ENCODE measurements around the gene ARHGAP28. TPM values are rescaled to one million over a fixed set of nuclear protein-coding genes. Genes with fewer than 3 reads are reported as not detected.
A peak's percentile ranks its signal among the peaks of the same experiment; 100 is the strongest.

The ARHGAP28 gene
- total RNA-seq, 1 experiment from 2014 or later = 0.27 TPM

DNA sequence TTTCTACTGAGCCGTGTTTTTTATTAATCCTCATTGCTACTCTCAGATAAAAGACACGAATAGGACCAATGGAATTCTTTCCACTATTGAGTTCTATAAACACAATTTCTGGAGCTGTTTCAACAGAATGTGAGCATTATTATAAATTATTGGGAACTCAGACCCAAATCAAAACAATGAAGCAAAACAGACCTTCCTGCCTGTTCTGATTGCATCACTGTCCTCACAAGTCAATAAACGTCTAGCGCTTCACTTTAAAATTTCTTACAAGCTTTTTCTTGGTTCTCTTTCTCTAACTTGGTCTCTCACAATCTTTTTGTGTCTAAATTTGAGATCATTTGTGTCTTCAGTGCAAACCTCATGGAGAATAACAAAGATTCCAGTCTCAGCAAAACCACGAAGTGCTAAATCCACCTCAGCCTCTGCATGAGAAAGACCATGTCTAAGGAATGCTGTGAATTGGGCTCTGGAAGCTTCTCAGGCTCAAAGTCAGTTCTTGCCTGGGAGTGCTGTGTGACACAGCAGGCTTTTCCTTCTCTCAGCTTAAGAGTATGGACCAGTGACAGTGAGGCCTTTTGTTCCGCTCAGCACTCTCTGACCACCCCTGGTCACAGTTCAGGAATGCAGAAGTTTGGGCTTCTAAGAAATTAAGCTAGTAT is 22.8 kb downstream of the ARHGAP28 start:
- in situ Hi-C loops (cut with HindIII; ENCODE audit: low pct_unique_long_range_greater_than_20kb, low sequenced_read_pairs) = no loop called here
- no peak for DNase-seq (ENCODE audit: low read depth)

DNA sequence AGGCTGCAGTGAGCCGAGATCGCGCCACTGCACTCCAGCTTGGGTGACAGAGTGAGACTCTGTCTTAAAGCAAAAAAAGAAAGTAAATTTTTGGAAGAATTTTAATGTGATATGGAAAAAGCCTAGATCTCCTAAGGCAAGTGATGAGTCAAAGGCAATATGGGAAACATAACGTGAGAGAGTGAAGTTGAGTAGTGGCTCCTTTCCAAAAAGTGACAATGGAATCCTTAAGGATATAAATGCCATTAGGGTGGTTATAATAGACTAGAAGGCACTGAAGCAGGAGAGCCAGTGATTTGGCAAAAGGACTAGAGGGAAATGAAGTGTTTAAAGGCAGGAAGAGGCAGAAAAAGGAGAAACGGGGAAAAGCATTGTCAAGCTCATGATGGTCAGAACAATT is 25.6 kb downstream of the ARHGAP28 start:
- no peak for DNase-seq (ENCODE audit: low read depth)
- in situ Hi-C loops (cut with HindIII; ENCODE audit: low pct_unique_long_range_greater_than_20kb, low sequenced_read_pairs) = no loop called here

DNA sequence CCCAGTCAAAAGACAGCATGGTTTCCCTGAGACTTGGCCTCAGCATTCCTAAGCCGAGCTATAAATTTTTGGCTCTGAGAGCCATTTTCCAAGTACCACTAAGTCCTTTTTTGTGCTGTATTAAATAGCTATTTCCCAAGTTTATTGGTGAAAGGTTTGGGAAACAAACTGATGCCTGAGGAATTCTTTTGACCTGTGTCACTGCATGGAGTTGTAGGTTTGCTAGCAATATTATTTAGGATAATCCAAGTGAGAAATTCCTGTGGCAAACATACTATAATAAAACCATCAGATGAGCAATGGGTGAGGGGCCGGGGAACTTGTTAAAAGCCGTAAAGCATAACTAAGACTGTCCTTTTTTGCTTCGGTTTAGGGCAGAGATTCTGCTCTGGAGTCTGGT is 28.4 kb downstream of the ARHGAP28 start:
- DNase-seq (ENCODE audit: low read depth) = peak; percentile 64

DNA sequence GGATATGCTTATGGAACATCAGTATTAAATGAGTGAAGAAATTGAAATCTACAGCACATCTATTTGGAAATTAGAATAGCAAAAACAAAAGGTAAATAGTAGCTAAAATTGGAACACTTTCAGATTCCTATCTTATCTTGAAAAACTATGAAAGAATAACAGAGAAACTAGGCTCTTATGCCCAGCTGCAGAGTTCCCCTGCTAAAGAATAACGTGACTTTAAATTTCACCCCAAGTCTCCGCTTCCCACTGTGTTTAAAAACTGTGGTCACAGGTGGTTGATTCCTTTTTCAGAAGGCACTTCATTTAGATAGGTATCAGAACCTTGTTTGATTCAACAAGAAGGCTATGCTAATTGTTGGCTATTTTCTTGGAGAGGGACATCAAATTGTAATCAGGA is 30.1 kb downstream of the ARHGAP28 start:
- in situ Hi-C loops (cut with HindIII; ENCODE audit: low pct_unique_long_range_greater_than_20kb, low sequenced_read_pairs) = no loop called here
- no peak for DNase-seq (ENCODE audit: low read depth)

More for the DNA sequence above, 28.4 kb downstream of the ARHGAP28 start:
- in situ Hi-C loops (cut with HindIII; ENCODE audit: low pct_unique_long_range_greater_than_20kb, low sequenced_read_pairs) = no loop called here

DNA sequence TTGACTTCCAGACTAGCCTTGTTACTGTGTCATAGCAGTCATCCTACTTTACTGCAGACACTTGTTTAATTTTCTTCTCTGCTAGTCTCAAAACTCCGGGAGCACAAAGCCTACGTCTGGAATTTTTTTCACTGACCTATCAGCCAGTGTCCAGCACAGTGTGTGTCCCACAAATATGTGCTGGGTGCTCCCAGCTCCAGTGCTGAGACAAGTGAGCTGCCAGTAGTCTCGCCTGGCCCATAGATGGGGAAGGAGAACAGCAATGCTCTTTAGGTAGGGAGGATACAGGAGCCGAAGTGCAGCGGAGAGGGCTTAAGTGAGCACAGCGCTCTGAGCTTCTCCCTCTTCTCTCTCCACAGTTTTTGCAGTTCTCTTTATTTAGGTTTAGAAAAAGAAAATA is 34.0 kb downstream of the ARHGAP28 start:
- no peak for DNase-seq (ENCODE audit: low read depth)
- in situ Hi-C loops (cut with HindIII; ENCODE audit: low pct_unique_long_range_greater_than_20kb, low sequenced_read_pairs) = no loop called here

DNA sequence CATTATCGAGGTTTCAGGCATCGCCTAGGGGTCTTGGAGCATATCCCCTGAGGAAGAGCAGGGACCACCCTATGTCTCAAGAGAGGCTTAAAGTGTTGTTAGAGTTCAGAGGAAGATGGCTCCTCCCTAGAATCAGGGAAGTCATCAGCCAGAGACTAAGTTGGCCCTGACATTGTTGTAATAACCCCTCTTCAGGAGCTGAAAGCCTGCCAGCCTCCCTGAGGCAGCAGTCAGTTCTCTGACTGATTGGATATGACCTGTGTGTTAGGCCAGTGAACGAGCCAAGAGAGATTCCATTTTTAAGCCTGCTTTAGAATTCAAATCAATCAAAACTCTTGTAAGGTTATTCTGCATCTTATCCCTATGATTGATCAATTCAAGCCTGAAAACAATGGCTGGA is 34.9 kb downstream of the ARHGAP28 start:
- in situ Hi-C loops (cut with HindIII; ENCODE audit: low pct_unique_long_range_greater_than_20kb, low sequenced_read_pairs) = no loop called here
- DNase-seq (ENCODE audit: low read depth) = no peak

DNA sequence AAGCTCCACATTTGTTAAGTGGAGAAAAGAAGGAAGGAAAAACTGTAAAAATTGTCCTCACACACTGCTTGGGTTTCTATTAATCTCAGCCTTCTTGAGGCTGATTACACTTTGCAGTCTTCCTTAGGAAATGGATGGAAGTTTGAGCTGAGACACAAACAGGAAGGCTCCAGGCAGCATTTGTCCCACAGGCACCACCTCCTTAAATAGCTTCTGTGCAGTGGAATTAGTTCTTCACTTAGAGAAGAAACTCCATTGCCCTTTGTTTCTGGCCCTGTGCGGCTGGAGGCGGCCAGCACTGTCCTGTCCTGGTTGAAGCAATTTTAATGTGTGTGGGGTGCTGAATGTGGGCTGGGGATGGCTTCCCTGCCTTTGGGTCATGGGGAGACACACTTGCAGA is 44.3 kb downstream of the ARHGAP28 start:
- in situ Hi-C loops (cut with HindIII; ENCODE audit: low pct_unique_long_range_greater_than_20kb, low sequenced_read_pairs) = no loop called here
- DNase-seq (ENCODE audit: low read depth) = no peak

DNA sequence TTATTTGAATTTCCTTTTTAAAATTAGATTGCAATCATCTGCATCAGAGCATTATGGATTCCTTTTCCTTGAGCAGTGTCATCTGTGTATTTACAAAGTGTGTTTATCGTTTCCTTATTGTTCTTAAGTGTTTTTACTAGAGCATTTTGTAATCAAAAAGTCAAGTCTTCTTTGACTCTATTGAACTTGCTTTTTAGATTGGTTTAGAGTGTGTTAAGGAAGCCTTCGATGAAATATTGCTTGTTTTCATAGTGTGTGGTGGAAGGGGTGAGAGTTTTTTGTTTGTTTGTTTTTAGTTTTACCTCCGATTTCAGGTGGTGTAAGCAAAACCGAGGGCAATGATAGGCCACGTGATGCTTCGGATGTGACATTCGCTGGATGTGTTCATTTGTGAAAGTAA is 45.7 kb downstream of the ARHGAP28 start:
- DNase-seq (ENCODE audit: low read depth) = no peak
- in situ Hi-C loops (cut with HindIII; ENCODE audit: low pct_unique_long_range_greater_than_20kb, low sequenced_read_pairs) = no loop called here

DNA sequence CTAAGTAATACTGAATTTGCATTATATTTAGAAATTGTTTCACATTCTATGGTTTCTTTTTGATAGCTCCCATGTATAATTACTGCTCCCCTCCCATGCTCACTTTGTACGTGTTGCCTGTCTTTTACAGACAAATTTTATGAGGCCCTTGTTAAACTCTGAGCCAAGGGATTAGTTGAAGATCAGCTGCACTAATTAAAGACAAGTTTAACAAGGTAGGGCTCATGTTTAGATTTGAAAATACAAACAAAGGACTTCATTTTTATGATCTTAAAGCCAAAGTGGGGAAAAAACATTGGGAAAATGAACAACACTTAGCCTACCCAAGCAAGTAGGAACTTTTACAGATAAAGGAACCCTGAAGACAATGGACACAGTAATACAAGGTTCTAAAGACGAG is 46.2 kb downstream of the ARHGAP28 start:
- in situ Hi-C loops (cut with HindIII; ENCODE audit: low pct_unique_long_range_greater_than_20kb, low sequenced_read_pairs) = no loop called here
- DNase-seq (ENCODE audit: low read depth) = no peak

DNA sequence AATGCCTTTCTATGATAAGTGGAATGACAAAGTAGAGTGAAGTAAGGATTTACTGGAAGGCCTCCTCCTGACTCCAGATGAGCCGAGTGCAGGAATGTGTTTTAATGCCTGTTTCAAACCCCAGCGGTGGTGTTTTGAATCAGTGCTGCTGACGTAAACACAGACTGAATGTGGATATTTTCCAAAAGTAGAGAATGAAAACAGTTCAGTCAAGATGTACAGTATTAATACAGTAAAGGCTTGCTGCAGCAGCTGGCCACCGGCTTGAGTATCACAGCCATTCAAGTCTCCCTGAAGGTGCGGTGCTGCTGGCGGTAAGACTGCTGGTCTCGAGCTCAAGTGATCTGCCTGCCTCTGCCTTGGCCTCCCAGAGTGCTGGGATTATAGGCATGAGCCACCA is 46.7 kb downstream of the ARHGAP28 start:
- in situ Hi-C loops (cut with HindIII; ENCODE audit: low pct_unique_long_range_greater_than_20kb, low sequenced_read_pairs) = no loop called here
- no peak for DNase-seq (ENCODE audit: low read depth)

DNA sequence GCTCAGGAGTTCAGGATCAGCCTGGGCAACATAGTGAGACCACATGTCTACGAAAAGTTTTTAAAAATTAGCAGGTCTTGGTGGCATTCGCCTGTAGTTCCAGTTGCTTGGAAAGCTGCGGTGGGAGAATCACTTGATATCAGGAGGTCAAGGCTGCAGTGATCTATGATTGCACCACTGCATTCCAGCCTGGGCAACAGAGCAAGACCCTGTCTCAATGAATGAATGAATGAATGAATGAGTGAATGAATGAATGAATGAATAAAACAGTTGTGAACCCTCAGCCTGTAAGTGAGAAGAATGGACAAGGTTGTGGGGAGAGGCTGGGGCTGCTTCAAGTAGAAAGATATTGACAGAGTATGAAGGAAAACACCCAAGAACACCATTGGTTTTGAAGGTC is 48.0 kb downstream of the ARHGAP28 start:
- no peak for DNase-seq (ENCODE audit: low read depth)
- in situ Hi-C loops (cut with HindIII; ENCODE audit: low pct_unique_long_range_greater_than_20kb, low sequenced_read_pairs) = no loop called here

DNA sequence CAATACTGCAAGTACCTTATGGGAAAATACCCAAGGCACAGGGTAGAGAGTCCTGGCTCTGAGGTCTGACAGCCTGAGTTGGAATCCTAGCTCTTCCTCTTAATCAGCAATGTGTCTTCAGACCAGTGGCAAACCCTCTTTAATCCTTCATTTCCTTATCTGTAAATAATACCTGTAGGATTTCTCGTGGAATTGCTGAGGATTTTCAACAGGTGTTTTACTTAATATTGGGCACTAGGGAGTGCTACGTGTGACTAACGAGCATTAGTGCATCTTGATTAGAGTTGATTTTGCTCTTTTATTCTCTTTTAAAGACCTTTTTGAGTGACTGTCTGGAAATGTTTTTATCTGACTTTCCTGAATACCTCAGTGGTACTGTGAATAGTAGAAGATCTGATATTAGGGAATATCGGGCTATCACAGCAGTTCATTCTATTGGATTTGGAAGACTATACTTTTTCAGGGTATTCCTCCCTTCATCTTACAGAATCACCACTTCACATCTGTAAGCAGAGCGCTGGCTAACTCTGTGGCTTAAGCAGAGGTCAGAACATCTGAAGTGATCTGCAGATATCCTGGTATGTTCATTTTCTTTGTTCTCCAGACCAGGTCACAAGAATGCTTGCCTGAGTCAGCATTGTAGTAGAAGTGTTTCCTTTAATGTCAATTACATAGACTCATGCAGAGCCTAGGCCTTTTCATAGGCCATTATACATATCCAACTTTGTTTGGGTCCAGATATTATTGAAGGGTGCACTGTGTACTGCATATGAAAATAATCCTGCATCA is 49.1 kb downstream of the ARHGAP28 start:
- in situ Hi-C loops (cut with HindIII; ENCODE audit: low pct_unique_long_range_greater_than_20kb, low sequenced_read_pairs) = no loop called here
- DNase-seq (ENCODE audit: low read depth) = no peak

DNA sequence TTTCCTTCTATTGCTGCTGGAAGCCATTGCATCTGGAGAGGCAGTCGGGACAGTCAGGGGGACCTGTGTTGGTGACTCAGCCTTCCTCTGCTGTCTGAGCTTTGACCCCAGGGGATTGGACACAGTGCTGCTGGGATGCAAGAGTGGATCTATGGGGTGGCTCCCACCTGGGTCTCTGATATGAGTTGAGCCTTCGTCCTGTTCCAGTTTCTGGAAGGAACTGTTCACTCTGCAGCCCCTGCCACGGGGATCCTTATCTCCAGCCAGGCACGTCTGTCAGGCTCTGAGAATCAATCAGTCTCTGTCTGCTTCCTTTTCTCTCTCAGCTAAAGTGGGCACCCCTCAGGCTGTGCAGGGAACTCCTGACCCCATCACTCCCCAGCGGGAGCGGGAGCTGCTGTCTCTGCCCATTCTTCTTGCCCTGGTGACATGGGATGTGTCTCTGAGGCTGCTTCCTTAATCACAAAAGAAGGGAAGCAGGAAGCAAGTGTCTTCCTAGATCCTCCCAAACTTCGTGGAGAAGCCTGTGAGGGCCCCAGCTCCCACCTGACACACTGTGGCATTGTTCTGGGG is 51.7 kb downstream of the ARHGAP28 start:
- in situ Hi-C loops (cut with HindIII; ENCODE audit: low pct_unique_long_range_greater_than_20kb, low sequenced_read_pairs) = no loop called here
- DNase-seq (ENCODE audit: low read depth) = no peak

DNA sequence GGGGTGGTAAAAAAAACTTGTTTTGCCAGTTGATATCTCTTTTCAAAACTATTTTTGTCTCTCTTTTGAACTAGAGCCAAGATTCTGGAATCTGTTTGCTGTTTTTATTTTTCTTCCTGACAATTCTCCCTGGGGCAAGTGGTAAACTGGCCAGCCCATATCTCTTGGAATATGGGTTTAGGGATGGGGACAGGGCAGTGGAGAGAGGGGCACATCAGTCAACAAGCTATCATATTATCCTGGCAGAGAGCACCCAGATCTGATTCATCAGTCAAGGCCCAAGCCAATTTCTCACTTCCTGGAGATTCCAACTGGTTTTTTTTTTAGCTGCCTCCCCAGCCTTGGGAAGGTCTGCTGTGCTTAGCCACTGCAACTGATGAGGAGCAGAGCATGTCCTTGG is 52.3 kb downstream of the ARHGAP28 start:
- no peak for DNase-seq (ENCODE audit: low read depth)
- in situ Hi-C loops (cut with HindIII; ENCODE audit: low pct_unique_long_range_greater_than_20kb, low sequenced_read_pairs) = no loop called here

DNA sequence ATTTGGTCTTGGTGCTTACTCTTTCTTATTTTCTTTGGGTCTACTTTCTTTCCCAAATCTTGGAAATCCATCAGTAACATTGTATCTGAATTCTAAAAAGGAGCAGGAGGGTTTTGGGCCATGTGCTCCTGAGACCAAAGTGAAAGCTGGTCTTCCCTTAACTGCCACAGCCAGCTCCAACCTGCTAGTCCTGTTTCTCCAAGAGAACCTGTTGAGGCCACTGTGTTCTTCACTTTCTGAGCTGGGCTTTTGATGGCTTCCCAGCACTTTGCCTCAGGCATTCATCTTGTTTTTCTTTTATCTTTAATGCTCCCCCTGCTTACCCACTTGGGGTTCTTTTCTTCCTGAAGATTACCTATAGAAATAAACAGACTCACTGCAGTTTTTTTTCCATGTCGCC is 53.3 kb downstream of the ARHGAP28 start:
- in situ Hi-C loops (cut with HindIII; ENCODE audit: low pct_unique_long_range_greater_than_20kb, low sequenced_read_pairs) = no loop called here
- DNase-seq (ENCODE audit: low read depth) = no peak

DNA sequence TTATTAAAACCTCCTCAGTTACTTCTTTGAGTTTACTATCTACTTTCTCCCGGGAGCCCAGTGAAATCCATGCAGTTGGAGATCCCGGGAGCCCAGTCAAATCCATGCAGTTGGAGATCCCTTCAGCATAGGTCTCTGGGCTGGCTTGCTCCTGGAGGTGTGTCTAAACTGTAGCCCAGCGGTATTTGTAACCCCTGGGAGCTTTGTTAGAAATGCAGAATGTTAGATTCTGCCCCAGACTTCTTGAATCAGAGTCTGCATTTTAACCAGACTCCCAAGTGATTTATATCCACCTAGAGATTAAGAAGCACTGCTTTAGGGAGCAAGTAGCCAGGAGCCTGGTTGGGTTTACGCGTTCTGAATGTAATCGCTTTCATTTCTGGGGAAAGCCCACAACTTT is 54.5 kb downstream of the ARHGAP28 start:
- in situ Hi-C loops (cut with HindIII; ENCODE audit: low pct_unique_long_range_greater_than_20kb, low sequenced_read_pairs) = no loop called here
- no peak for DNase-seq (ENCODE audit: low read depth)

DNA sequence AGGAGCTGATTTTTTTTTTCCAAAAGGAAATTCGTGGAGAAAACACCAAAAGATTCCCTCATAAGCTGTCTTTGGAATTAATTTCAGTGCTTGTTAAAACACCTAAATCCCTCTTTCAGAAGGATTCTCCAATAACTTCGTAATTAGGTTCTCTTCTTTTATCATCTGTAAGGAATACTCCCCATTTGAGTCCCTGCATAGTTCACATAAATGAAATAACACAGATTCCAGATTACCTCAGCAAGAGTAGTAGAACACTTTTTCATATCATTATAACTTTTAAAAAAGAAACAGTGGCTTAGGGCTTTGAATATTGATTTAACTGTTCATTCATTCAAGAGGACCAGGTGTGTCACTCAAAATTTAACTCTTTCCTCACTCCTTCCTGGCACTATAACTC is 55.5 kb downstream of the ARHGAP28 start:
- in situ Hi-C loops (cut with HindIII; ENCODE audit: low pct_unique_long_range_greater_than_20kb, low sequenced_read_pairs) = no loop called here
- no peak for DNase-seq (ENCODE audit: low read depth)

DNA sequence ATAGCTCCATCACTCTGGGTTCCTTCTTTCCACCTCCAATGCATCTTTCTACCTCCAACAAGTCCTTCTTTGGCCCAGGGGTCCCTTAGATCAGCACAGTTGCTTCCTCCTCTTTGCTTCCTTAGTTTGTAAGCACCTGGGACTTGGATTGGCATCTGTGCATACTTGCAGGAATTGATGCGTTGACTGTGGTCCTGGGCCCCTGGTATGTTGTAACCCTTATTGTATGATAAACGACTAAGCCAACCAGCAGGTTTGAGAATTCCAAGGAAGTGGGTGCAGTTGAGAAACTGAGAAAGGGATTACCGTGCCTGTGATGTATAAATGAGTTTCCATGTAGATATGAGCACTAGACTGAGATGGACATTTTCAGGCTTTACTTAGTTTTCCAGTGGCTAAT is 55.9 kb downstream of the ARHGAP28 start:
- in situ Hi-C loops (cut with HindIII; ENCODE audit: low pct_unique_long_range_greater_than_20kb, low sequenced_read_pairs) = no loop called here
- DNase-seq (ENCODE audit: low read depth) = no peak

DNA sequence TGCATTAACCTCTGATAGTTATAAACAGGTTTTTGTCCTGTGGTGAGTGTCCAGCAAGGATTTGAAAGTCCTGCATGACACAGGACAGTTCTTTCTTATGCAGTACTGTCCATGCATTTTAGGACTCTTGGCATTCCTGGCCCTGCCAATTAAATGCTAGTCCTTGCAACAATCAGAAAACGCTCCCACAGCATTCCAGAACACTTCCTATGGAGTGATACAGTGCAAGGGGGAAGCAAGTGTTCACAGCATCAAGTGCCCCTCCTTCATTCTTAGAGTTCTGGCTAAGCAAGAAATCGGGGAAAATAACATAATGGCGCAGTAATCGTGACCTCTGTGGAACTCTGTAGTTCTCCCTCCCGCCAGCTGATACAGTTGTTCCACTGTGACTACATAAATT is 62.9 kb downstream of the ARHGAP28 start:
- in situ Hi-C loops (cut with HindIII; ENCODE audit: low pct_unique_long_range_greater_than_20kb, low sequenced_read_pairs) = no loop called here
- no peak for DNase-seq (ENCODE audit: low read depth)

DNA sequence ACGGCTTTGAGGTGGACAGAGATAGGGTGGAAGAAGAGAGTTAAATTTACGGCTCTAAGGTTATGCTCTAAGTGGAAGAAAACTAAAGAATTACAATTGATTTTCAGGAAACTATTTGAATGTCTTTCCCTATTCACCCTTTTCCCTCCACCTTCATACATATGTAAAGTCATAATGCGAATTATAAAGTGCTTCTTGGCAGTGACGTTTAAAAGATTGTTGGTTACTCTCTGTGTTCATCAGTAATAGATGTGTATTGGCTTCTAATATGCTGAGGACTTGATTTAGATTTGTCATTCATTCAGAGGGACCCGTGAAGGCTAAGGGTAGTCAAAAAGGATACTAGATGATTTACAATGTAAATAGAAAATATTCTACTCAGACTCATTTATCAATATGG is 63.9 kb downstream of the ARHGAP28 start:
- in situ Hi-C loops (cut with HindIII; ENCODE audit: low pct_unique_long_range_greater_than_20kb, low sequenced_read_pairs) = no loop called here
- no peak for DNase-seq (ENCODE audit: low read depth)
